Right lobe of liver (tissue), 4 donors: ENCODE data around the gene ADAMTS6.
"Not testable (repeated sequence)": the region's sequence is repeated elsewhere in the genome, so short reads cannot be mapped to it uniquely, and the experiment has no call there.

Source experiments
- POLR2A ChIP-seq: fragments of 450-650 bp; IDR thresholded peaks from one replicate; pipeline ENCODE4 v1.6.1; 2017; ENCODE audit warnings: antibody characterized with exemption, mild to moderate bottlenecking
- TF ChIP-seq, protein P1 (sequence below), 4 donors: fragments of 200-600 bp in 3 of 4; fragments of 450-650 bp in 1 of 4; IDR thresholded peaks; one replicate each; pipeline versions ENCODE4 v1.5.1 to v1.8.0; 2016 to 2022; ENCODE audit warnings: antibody characterized with exemption in 4 of 4, mild to moderate bottlenecking in 2 of 4
- donor health status: DM: no; HTN: no; CAD: no.
- donor health status: DM: no; HTN: no; CAD: no.
- donor health status: DM: no; HTN: yes; CAD: no.

DNA sequence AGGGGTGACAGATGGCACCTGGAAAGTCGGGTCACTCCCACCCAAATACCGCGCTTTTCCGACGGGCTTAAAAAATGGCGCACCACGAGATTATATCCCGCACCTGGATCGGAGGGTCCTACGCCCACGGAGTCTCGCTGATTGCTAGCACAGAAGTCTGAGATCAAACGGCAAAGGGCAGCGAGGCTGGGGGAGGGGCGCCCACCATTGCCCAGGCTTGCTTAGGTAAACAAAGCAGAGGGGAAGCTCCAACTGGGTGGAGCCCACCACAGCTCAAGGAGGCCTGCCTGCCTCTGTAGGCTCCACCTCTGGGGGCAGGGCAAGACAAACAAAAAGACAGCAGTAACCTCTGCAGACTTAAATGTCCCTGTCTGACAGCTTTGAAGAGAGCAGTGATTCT is 111.2 kb downstream of the ADAMTS6 start:
- TF ChIP-seq, protein P1, sequence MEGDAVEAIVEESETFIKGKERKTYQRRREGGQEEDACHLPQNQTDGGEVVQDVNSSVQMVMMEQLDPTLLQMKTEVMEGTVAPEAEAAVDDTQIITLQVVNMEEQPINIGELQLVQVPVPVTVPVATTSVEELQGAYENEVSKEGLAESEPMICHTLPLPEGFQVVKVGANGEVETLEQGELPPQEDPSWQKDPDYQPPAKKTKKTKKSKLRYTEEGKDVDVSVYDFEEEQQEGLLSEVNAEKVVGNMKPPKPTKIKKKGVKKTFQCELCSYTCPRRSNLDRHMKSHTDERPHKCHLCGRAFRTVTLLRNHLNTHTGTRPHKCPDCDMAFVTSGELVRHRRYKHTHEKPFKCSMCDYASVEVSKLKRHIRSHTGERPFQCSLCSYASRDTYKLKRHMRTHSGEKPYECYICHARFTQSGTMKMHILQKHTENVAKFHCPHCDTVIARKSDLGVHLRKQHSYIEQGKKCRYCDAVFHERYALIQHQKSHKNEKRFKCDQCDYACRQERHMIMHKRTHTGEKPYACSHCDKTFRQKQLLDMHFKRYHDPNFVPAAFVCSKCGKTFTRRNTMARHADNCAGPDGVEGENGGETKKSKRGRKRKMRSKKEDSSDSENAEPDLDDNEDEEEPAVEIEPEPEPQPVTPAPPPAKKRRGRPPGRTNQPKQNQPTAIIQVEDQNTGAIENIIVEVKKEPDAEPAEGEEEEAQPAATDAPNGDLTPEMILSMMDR (IDR thresholded peaks at IDR 0.05): not testable (repeated sequence)
- not testable (repeated sequence) for TF ChIP-seq POLR2A
